ENCODE data around the gene AUTS2.

Gene AUTS2

DNA sequence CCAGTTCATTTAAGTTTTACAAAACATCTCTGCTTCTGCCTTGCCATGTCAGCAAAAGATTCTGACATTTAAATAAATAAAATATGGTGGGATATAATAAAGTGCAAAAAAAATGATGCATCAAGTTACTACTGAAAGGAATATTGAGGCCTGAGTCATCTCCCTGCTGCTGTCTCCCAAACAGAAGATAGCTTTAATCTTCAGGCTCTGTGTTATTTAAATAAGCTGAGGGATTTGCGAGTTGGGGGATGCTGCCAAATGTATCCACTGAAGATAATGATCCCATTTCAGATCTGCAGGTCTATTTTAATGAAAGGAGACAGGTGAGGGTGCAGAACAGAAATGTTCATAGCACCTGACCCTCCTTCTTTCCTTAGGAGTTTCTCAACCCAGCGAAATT lies 720.8 kb downstream of the AUTS2 start:
- Histone ChIP-seq H3K4me3 (ENCODE audit: low read length) (no peak overlapping the region), H2AFZ (ENCODE audit: low read depth, low read length) (no peak overlapping the region), H3K27me3 (ENCODE audit: insufficient read depth, low read length) (no peaks in the 10 kb centered on the region), H3K9me3 (ENCODE audit: low read length) (no peaks in the 10 kb centered on the region), H3K36me3 (ENCODE audit: insufficient read depth, low read length) (no peaks in the 10 kb centered on the region), H3K4me1 (ENCODE audit: insufficient read depth, low read length) (no peaks in the 10 kb centered on the region)

DNA sequence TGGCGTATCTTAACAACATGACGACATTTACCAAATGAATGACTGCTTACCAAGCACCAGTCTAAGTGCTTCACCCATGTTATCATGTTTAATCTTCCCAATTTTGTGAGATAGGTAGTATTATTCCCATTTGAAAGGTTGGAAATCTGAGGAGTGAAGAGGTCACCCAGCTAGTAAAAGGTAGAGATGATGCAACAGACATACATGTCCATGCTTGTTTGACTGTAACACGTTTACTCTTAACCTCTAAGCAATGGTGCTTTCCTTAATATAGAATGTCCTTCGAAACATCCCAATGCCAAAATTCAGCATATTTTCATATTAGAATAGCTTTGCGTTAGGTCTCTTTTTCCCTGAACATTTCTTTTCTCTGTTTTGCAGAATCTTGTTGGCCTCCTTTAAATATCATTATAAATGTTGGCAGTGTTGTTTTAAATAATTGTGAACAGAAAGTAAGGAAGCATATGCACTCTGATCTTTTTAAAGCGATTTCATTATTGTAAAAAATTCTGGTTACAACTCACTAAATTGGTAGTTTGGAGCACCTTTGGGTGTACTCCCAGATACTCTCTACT lies 722.8 kb downstream of the AUTS2 start:
- Histone ChIP-seq H3K4me3 (ENCODE audit: low read length) (no peak overlapping the region), H3K36me3 (ENCODE audit: insufficient read depth, low read length) (no peaks in the 10 kb centered on the region), H3K4me1 (ENCODE audit: insufficient read depth, low read length) (no peaks in the 10 kb centered on the region), H2AFZ (ENCODE audit: low read depth, low read length) (no peak overlapping the region), H3K9me3 (ENCODE audit: low read length) (no peaks in the 10 kb centered on the region), H3K27me3 (ENCODE audit: insufficient read depth, low read length) (no peaks in the 10 kb centered on the region)

DNA sequence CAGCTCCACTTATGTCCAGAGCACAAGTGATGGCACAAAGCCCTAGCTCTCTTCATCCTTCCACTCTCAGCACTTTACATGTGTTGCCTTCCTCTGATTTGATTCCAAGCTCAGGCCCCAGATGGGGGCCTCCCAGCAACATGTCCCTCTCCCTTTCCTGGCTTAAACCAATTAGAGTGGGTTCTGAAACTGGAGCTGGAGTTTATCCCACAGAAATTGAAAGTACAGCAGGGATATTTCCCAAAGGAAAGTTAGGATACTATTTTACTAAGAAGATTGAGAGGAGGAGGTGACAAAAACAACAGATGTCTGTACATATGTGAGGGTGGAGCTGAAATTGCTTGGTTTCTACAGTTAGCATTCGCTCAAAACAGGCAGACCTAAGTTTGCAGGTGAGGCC lies 724.6 kb downstream of the AUTS2 start:
- Histone ChIP-seq H3K27me3 (ENCODE audit: insufficient read depth, low read length) (no peaks in the 10 kb centered on the region), H3K4me3 (ENCODE audit: low read length) (no peak overlapping the region), H3K4me1 (ENCODE audit: insufficient read depth, low read length) (no peaks in the 10 kb centered on the region), H3K9me3 (ENCODE audit: low read length) (no peaks in the 10 kb centered on the region), H3K36me3 (ENCODE audit: insufficient read depth, low read length) (no peaks in the 10 kb centered on the region), H2AFZ (ENCODE audit: low read depth, low read length) (no peak overlapping the region)

DNA sequence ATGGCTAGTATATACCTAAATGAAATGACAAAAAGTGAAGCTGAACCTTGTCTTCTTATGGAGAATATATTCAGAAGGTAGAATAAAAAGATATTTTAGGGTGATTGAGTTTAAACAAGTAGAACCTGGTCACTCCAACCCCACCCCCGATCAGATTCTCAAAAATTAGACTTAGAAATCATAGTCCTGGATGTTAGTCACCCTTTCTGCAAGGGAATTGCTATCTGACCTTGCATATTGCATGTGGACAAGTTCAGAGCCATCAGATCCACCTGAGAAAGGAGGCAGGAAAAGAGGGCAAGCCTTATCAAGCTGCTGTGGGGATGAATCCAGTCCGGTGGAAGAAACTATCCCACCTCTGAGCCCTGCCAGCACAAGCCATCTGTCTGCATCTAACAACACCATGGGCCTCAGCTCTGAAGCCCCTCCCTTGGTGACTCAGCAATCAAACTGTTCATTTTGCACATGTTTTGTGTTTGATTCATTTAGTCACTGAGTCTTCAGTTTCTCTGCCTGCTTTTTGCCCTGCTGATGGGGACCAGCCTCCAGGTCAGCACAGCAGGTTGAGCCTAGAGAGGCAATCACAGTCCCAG lies 727.3 kb downstream of the AUTS2 start:
- Histone ChIP-seq H3K9me3 (ENCODE audit: low read length) (no peaks in the 10 kb centered on the region), H3K4me1 (ENCODE audit: insufficient read depth, low read length) (no peaks in the 10 kb centered on the region), H3K4me3 (ENCODE audit: low read length) (no peak overlapping the region), H3K27me3 (ENCODE audit: insufficient read depth, low read length) (no peaks in the 10 kb centered on the region), H3K36me3 (ENCODE audit: insufficient read depth, low read length) (no peaks in the 10 kb centered on the region), H2AFZ (ENCODE audit: low read depth, low read length) (no peak overlapping the region)

DNA sequence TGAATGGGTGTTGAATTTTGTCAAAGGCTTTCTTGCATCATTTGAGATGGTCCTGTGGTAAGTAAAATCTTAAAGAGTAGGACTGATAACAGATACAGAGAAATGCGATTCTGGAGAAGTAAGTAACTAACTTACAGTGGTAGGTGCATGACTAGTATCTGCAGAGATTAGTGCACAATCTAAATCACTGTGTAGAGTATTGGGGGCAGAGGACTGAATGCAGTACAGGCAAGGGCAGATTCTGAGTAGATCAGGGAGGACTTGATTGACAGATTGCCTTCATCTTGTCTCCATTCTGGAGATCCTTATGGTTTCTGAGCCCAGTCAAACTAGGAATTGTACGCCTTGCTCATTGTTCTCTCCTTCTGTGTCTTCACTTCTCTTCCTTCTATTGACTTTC lies 736.0 kb downstream of the AUTS2 start:
- no peaks in the 10 kb centered on the region for H3K36me3 ChIP-seq (ENCODE audit: insufficient read depth, low read length)
- H3K4me1 ChIP-seq (ENCODE audit: insufficient read depth, low read length), result peaks cover 15% of the 10 kb centered on the region
- H3K4me3 ChIP-seq (ENCODE audit: low read length), result no peak overlapping the region
- H2AFZ ChIP-seq (ENCODE audit: low read depth, low read length), result no peak overlapping the region
- H3K9me3 ChIP-seq (ENCODE audit: low read length), result no peaks in the 10 kb centered on the region
- no peaks in the 10 kb centered on the region for H3K27me3 ChIP-seq (ENCODE audit: insufficient read depth, low read length)

DNA sequence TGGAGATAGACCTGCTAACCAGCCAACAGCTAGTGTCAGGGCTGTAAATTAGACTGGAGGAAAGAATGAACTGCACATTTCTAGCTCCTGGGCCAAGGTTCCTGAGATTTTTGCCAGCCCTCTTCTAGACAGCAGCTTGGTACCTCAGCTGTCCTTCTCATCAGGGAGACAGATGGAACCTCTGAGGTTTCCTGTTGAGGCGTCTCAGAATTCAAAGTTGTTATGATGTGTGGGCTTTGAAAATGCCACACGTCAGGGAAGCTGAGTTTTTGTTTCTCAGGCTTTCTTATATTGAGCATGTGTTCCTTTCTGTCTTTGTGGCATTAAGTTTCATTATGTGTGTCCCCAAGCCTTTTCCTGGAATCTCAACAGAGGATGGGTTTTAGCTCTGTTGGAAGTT lies 736.6 kb downstream of the AUTS2 start:
- Histone ChIP-seq H3K4me3 (ENCODE audit: low read length) (no peak overlapping the region), H3K9me3 (ENCODE audit: low read length) (no peaks in the 10 kb centered on the region), H3K36me3 (ENCODE audit: insufficient read depth, low read length) (no peaks in the 10 kb centered on the region), H2AFZ (ENCODE audit: low read depth, low read length) (no peak overlapping the region), H3K4me1 (ENCODE audit: insufficient read depth, low read length) (peaks cover 15% of the 10 kb centered on the region), H3K27me3 (ENCODE audit: insufficient read depth, low read length) (no peaks in the 10 kb centered on the region)

DNA sequence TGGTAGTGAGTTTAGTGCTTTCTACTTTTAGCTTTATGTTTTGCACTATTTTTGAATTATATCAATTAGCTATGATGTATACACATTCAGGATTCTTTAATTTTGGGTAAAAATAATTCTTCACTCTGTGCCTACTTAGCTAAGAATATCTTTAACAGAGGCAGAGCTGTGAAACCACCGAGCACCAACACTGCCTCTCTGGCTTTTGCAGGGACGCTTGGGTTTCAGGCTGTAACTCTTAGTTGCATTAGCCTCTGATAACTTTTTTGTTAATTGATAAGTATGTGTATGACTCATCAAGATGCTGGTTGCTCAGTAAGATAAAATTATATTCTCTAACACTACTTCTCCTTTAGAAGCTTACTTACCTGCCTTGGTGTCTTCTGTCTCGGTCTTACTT lies 738.3 kb downstream of the AUTS2 start:
- Histone ChIP-seq H3K36me3 (ENCODE audit: insufficient read depth, low read length) (no peaks in the 10 kb centered on the region), H3K27me3 (ENCODE audit: insufficient read depth, low read length) (no peaks in the 10 kb centered on the region), H3K9me3 (ENCODE audit: low read length) (no peaks in the 10 kb centered on the region), H3K4me3 (ENCODE audit: low read length) (no peak overlapping the region), H2AFZ (ENCODE audit: low read depth, low read length) (no peak overlapping the region), H3K4me1 (ENCODE audit: insufficient read depth, low read length) (peaks cover 15% of the 10 kb centered on the region)

DNA sequence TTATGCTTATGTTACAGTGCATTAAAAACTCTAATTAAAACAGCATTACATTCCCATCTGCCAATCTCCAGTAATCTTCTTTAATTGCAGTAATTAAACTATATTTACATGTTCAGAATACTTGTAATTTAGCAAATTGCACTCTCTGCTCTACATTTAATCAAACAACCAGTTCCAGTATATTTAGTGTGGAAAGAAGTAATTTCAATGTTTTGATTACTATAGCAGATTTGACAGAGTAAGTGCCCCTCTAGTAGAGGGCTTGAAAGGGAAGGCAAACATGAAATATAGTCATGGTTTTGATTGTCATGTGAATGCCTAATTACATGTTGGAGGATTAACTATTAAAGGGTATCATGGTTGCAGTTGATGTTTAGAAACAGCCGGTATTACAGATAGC lies 739.7 kb downstream of the AUTS2 start:
- Histone ChIP-seq H3K4me1 (ENCODE audit: insufficient read depth, low read length) (peaks cover 15% of the 10 kb centered on the region), H3K36me3 (ENCODE audit: insufficient read depth, low read length) (no peaks in the 10 kb centered on the region), H3K9me3 (ENCODE audit: low read length) (no peaks in the 10 kb centered on the region), H2AFZ (ENCODE audit: low read depth, low read length) (no peak overlapping the region), H3K4me3 (ENCODE audit: low read length) (no peak overlapping the region), H3K27me3 (ENCODE audit: insufficient read depth, low read length) (no peaks in the 10 kb centered on the region)

DNA sequence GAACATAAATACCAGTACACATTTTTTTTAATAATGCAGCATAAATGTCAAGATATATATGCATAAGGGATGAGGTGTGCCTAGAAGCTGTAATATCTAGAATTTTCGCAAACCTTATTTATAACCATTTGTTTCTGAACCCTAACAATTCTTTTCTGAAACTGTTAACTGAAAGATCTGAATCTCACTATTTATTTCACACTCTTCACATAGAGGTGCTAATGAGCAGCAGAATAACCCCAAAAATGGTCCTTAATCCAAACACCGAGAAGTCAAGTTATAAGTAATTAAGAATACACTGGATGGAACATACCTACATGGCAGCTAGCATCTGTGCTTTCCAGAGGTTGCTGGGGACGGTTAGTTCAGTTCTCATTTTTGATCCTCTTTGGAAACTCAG lies 742.0 kb downstream of the AUTS2 start:
- peaks cover 10% of the 10 kb centered on the region for H3K4me1 ChIP-seq (ENCODE audit: insufficient read depth, low read length)

DNA sequence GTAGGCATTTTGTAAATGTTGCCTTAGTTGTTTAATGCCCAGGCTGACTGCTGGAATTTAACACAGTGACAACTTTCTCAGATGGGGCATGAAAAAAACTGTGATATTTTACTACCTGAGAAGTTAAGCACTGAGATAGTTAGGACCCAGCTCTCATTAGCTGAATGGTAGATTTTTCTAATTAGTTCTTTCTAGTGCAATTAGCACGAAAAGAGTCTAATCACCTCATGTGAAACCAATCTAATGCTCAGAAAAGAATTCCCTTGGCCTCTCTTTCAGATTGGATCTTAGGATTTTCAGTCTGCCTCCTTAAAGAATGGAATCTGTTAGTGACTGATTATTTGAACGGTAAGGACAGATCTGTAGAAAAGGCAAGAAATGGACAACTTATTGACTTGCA lies 743.2 kb downstream of the AUTS2 start:
- H3K4me1 ChIP-seq (ENCODE audit: insufficient read depth, low read length), result peaks cover 10% of the 10 kb centered on the region
- no peak overlapping the region for H3K4me3 ChIP-seq (ENCODE audit: low read length)

More for the DNA sequence above, 742.0 kb downstream of the AUTS2 start:
- Histone ChIP-seq H3K27me3 (ENCODE audit: insufficient read depth, low read length) (no peaks in the 10 kb centered on the region), H2AFZ (ENCODE audit: low read depth, low read length) (no peak overlapping the region), H3K4me3 (ENCODE audit: low read length) (no peak overlapping the region), H3K9me3 (ENCODE audit: low read length) (no peaks in the 10 kb centered on the region), H3K36me3 (ENCODE audit: insufficient read depth, low read length) (no peaks in the 10 kb centered on the region)

DNA sequence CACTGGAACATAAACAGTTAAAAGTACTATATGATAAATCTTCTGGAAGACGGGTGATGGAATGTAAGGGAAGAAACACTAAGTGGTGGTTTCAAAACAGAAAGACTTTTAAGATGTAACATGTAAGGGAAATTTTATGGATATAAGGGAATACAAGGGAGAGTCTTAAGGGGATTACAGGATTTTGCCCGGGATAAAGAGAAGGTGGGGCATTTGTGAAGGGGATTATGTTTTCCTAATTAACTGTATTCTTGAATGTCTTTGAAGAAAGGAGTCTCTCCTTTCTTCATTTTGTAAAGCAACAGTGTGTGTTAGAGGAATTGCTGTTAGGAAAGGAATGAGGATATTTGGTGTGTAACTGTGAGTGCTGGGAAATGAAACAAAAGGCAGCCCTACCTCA lies 745.2 kb downstream of the AUTS2 start:
- Histone ChIP-seq H3K4me3 (ENCODE audit: low read length) (no peak overlapping the region), H3K27me3 (ENCODE audit: insufficient read depth, low read length) (no peaks in the 10 kb centered on the region), H3K36me3 (ENCODE audit: insufficient read depth, low read length) (no peaks in the 10 kb centered on the region), H2AFZ (ENCODE audit: low read depth, low read length) (no peak overlapping the region), H3K9me3 (ENCODE audit: low read length) (no peaks in the 10 kb centered on the region), H3K4me1 (ENCODE audit: insufficient read depth, low read length) (no peaks in the 10 kb centered on the region)

More for the DNA sequence above, 743.2 kb downstream of the AUTS2 start:
- no peaks in the 10 kb centered on the region for H3K36me3 ChIP-seq (ENCODE audit: insufficient read depth, low read length)
- H3K9me3 ChIP-seq (ENCODE audit: low read length), result no peaks in the 10 kb centered on the region
- H3K27me3 ChIP-seq (ENCODE audit: insufficient read depth, low read length), result no peaks in the 10 kb centered on the region
- H2AFZ ChIP-seq (ENCODE audit: low read depth, low read length), result no peak overlapping the region

DNA sequence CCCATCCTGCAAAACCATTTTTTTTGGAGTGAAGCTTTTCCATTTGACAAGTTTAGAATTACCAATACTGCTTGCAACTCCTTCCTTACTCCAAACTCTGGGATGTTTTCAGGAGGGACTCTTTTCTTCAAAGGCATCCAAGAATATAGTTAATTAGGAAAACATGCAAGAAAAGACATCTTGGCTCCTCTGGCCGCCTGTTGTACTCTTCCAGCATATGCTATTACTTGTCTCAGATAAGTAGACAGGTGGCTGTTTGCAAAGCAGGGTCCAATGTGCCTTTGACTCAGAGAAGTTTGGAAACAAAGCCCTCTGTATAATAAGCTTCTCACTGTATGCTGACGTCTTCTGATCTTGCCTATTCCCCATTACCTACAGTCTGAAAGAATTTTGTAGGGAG lies 746.5 kb downstream of the AUTS2 start:
- H2AFZ ChIP-seq (ENCODE audit: low read depth, low read length), result no peak overlapping the region
- H3K4me3 ChIP-seq (ENCODE audit: low read length), result no peak overlapping the region
- no peaks in the 10 kb centered on the region for H3K4me1 ChIP-seq (ENCODE audit: insufficient read depth, low read length)
- H3K27me3 ChIP-seq (ENCODE audit: insufficient read depth, low read length), result no peaks in the 10 kb centered on the region
- no peaks in the 10 kb centered on the region for H3K36me3 ChIP-seq (ENCODE audit: insufficient read depth, low read length)
- H3K9me3 ChIP-seq (ENCODE audit: low read length), result no peaks in the 10 kb centered on the region

DNA sequence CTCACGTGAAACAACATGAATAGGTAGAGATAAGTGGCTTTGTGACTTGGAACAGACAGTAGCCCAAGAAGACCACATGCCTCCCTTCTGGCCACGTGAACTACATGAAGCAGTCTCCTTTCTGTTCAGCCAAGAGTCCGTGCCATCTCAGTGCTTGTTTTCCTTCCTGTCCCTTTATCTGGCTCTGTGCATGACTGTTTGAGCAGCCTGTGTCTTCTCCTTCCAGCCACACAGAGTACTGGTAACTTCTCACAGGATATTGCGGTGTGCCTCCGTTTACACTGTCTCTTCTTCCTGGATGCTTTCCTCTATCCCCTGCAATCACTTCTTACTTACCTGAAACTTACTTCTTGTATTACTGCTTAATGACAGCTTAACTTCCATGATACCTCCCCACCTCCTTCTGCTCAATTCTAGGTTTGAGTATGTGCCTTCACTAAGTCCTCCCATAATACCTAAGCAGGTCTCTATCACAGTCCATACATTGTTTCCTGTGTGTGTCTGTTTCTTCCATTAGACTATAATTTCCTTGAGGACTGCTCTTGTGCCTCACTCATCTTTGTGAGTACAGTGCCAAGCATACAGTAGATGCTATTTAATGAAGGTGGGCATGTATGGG lies 748.7 kb downstream of the AUTS2 start:
- H3K27me3 ChIP-seq (ENCODE audit: insufficient read depth, low read length), result no peaks in the 10 kb centered on the region
- no peaks in the 10 kb centered on the region for H3K4me1 ChIP-seq (ENCODE audit: insufficient read depth, low read length)
- no peak overlapping the region for H2AFZ ChIP-seq (ENCODE audit: low read depth, low read length)
- H3K9me3 ChIP-seq (ENCODE audit: low read length), result no peaks in the 10 kb centered on the region
- H3K4me3 ChIP-seq (ENCODE audit: low read length), result no peak overlapping the region
- no peaks in the 10 kb centered on the region for H3K36me3 ChIP-seq (ENCODE audit: insufficient read depth, low read length)

Measured in neuron (in vitro differentiated cells).